ENCODE results near the gene CAMTA1. TPM values are rescaled to one million over a fixed set of nuclear protein-coding genes. Genes with fewer than 3 reads are reported as not detected.

The CAMTA1 gene
- total and polyA plus RNA-seq, 4 donors, result 18.0 to 93.5 (median 35.8) TPM

- no peak for TF ChIP-seq CTCF (IDR thresholded peaks at IDR 0.05; ENCODE audit: low read depth, low read length, missing input control)
- no peak for TF ChIP-seq SP1 (IDR thresholded peaks at IDR 0.05)
- no peak for TF ChIP-seq HNF4G (IDR thresholded peaks at IDR 0.05)
- TF ChIP-seq GABPA (IDR thresholded peaks at IDR 0.05 in 1 of 2, conservative IDR thresholded peaks at IDR 0.05 in 1 of 2), result no peak
Measured at GRCh38 chr1:7655354-7655753, 870.1 kb downstream of the CAMTA1 start (continued).

- H3K9ac ChIP-seq (ENCODE audit: low read depth in 1 of 2, low read length in 2 of 2), result no peak overlapping the region
- no peaks in the 10 kb centered on the region for H3K4me1 ChIP-seq (ENCODE audit: control insufficient read depth in 4 of 4, insufficient read depth in 4 of 4, low read length in 3 of 4)
- H3K27me3 ChIP-seq (ENCODE audit: control insufficient read depth in 4 of 4, insufficient read depth in 4 of 4, low read length in 3 of 4), result no peaks in the 10 kb centered on the region
- no peak for TF ChIP-seq FOXA2 (IDR thresholded peaks at IDR 0.05)
- TF ChIP-seq REST (IDR thresholded peaks at IDR 0.05), result no peak
- no peak for TF ChIP-seq EGR1 (IDR thresholded peaks at IDR 0.05; ENCODE audit: low read depth in 2 of 2)
- no peak for TF ChIP-seq TAF1 (conservative IDR thresholded peaks at IDR 0.05)
- TF ChIP-seq SP1 (IDR thresholded peaks at IDR 0.05), result no peak
- no peak for TF ChIP-seq CTCF (IDR thresholded peaks at IDR 0.05; ENCODE audit: low read depth, low read length, missing input control)
- no peak for TF ChIP-seq ATF3 (IDR thresholded peaks at IDR 0.05)
- no peak for TF ChIP-seq RXRA (IDR thresholded peaks at IDR 0.05)
- no peak for TF ChIP-seq HNF4G (IDR thresholded peaks at IDR 0.05)
- TF ChIP-seq JUND (IDR thresholded peaks at IDR 0.05), result no peak
- TF ChIP-seq NR2F2 (IDR thresholded peaks at IDR 0.05), result no peak
- TF ChIP-seq FOXA1 (IDR thresholded peaks at IDR 0.05), result no peak
- TF ChIP-seq MAX (IDR thresholded peaks at IDR 0.05), result no peak
- TF ChIP-seq RAD21 (IDR thresholded peaks at IDR 0.05), result no peak
- TF ChIP-seq GABPA (IDR thresholded peaks at IDR 0.05 in 1 of 2, conservative IDR thresholded peaks at IDR 0.05 in 1 of 2), result no peak
- no peak for TF ChIP-seq HNF4A (conservative IDR thresholded peaks at IDR 0.05)
- no peak for TF ChIP-seq ZBTB33 (IDR thresholded peaks at IDR 0.05)
- no peak for TF ChIP-seq YY1 (IDR thresholded peaks at IDR 0.05)
- WGBS, result 86% methylated on average over 24 of the region's 24 CpGs
- no peaks in the 10 kb centered on the region for H3K9me3 ChIP-seq (ENCODE audit: control insufficient read depth in 4 of 4, low read length in 3 of 4)
- no peak for DNase-seq (ENCODE audit: low spot score)
- no peak overlapping the region for H3K27ac ChIP-seq (ENCODE audit: low read depth in 1 of 2, low read length in 2 of 2)
- H3K4me3 ChIP-seq (ENCODE audit: low read depth in 1 of 3, low read length in 3 of 3), result no peak overlapping the region
- no peaks in the 10 kb centered on the region for H3K36me3 ChIP-seq (ENCODE audit: control insufficient read depth in 4 of 4, insufficient read depth in 3 of 4, low read depth in 1 of 4, low read length in 3 of 4)
Measured at GRCh38 chr1:7656557-7657215, 871.4 kb downstream of the CAMTA1 start.

All from liver (tissue), 9 donors.